Lower leg skin (tissue), 4 donors: ENCODE data around the gene GRK3. TPM values are rescaled to one million over a fixed set of nuclear protein-coding genes. Genes with fewer than 3 reads are reported as not detected.

Source experiments
- DNase-seq, 2 donors: peaks; one replicate each; pipeline ENCODE4 v3.0.0-alpha.2; 2019; ENCODE audit warnings: low spot score in 2 of 2
- H3K4me3 ChIP-seq: fragments of 200-600 bp; sonication (generic); 2 replicates; pipeline ENCODE4 v1.5.1; 2017; ENCODE audit warnings: mild to moderate bottlenecking, low read depth; ENCODE audit not compliant: poor library complexity, severe bottlenecking
- POLR2A ChIP-seq, 2 donors: fragments of 450-650 bp; IDR thresholded peaks; one replicate each; pipeline ENCODE4 v1.6.1; 2016 to 2017; ENCODE audit warnings: antibody characterized with exemption in 2 of 2, mild to moderate bottlenecking in 1 of 2, moderate library complexity in 1 of 2
- WGBS, 2 donors: methylation state at CpG; one replicate each; pipeline ENCODE4 v1.1.5; 2018; 5-methylcytosine and 5-hydroxymethylcytosine counted together
- intact Hi-C: fragments of 100-400 bp; cut with DNase I; formaldehyde crosslinking; loops from one replicate; pipeline ENCODE4 v1.15.0; 2023; ENCODE audit warnings: low total_unique reads
- total RNA-seq, 4 donors: library from RNA; depleted of rRNA; stranded (reverse); fragments of >200 nt; gene quantifications; one replicate each; pipeline ENCODE4 v1.1.0, GENCODE V29; 2016
- TF ChIP-seq, protein P1 (sequence below), 3 donors: fragments of 450-650 bp; IDR thresholded peaks; one replicate each; pipeline ENCODE4 v1.5.1; 2016; ENCODE audit warnings: antibody characterized with exemption in 3 of 3, mild to moderate bottlenecking in 3 of 3, moderate library complexity in 2 of 3

GRK3 gene
- total RNA-seq, 4 donors from 2014 or later = 4.2 to 6.9 (median 5.8) TPM

DNA sequence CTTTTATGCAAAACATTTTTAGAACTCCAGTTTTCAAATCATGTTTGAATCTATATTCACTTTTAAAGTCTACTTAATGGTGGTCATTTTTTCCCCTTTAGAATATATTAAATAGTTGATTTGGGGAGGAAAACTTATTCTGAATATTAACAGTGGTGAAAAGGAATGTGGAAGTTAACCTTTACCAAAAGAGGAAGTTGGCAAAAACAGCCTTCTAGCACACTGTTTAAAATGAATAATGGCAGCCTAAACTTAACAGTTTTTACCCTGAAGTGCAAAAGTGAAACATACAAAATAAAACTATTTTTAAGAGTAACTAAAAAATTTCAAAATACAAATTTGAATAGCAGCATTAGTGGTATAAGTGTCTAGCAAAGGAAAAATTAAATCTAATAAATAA, 86.4 kb downstream of the GRK3 start:
- intact Hi-C loops = no loop called here

DNA sequence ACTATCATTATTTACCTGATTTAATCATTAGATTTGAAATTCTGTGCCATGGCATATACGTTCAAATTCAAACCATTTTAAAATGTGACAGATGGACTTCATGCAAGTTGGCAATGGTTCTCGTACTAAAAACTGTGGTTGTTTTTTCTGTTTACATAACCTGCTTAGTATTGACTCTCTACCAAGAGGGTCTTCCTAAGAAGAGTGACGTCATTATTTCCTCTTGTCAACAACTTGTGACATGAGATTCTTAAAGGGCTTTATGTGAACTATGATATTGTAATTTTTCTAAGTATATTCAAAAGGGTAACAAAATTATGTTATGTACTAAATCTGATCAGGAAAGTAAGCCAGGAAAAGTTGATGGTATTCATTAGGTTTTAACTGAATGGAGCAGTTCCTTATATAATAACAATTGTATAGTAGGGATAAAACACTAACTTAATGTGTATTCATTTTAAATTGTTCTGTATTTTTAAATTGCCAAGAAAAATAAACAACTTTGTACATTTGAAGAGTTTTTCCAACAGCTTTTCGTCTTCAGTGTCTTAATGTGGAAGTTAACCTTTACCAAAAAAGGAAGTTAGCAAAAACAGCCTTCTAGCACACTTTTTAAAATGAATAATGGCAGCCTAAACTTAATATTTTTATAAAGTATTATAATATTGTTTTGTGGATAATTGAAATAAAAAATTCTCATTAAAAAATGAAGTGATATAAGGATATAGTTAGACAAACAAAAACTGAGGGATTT, 87.0 kb downstream of the GRK3 start:
- TF ChIP-seq, protein P1, sequence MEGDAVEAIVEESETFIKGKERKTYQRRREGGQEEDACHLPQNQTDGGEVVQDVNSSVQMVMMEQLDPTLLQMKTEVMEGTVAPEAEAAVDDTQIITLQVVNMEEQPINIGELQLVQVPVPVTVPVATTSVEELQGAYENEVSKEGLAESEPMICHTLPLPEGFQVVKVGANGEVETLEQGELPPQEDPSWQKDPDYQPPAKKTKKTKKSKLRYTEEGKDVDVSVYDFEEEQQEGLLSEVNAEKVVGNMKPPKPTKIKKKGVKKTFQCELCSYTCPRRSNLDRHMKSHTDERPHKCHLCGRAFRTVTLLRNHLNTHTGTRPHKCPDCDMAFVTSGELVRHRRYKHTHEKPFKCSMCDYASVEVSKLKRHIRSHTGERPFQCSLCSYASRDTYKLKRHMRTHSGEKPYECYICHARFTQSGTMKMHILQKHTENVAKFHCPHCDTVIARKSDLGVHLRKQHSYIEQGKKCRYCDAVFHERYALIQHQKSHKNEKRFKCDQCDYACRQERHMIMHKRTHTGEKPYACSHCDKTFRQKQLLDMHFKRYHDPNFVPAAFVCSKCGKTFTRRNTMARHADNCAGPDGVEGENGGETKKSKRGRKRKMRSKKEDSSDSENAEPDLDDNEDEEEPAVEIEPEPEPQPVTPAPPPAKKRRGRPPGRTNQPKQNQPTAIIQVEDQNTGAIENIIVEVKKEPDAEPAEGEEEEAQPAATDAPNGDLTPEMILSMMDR (IDR thresholded peaks at IDR 0.05) = no peak
- no peak for TF ChIP-seq POLR2A (IDR thresholded peaks at IDR 0.05)
- WGBS, 2 donors = 76 to 79% methylated on average over 4 of the region's 4 CpGs
- DNase-seq = no peak

More for the DNA sequence above, 86.4 kb downstream of the GRK3 start:
- no peak overlapping the region for H3K4me3 ChIP-seq
- no peak for DNase-seq
- TF ChIP-seq, protein P1 (IDR thresholded peaks at IDR 0.05) = no peak
- TF ChIP-seq POLR2A (IDR thresholded peaks at IDR 0.05) = no peak

DNA sequence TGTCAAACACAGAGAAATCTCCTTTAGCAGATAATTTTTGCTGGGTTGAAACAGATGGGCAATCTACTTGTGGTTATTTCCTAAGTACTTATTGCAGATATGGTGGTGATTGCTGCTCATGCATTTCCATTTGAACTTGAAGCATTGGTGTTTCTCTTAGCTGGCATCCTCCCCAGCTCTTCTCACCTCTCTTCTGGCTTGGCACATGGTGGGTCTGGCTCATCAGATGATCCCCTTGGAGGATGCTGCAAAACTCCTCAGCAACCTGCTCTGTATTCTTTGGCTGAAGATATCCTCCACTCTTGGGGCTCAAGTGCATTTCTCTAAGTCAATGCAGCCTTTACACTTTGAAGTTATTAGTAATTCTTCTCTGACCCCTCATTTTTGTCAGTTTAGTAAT, 90.2 kb downstream of the GRK3 start:
- intact Hi-C loops = no loop called here
- no peak for DNase-seq
- TF ChIP-seq POLR2A (IDR thresholded peaks at IDR 0.05) = no peak
- TF ChIP-seq, protein P1 (IDR thresholded peaks at IDR 0.05) = no peak
- H3K4me3 ChIP-seq = no peak overlapping the region

More for the DNA sequence above, 87.0 kb downstream of the GRK3 start:
- no peak overlapping the region for H3K4me3 ChIP-seq
- intact Hi-C loops = no loop called here

DNA sequence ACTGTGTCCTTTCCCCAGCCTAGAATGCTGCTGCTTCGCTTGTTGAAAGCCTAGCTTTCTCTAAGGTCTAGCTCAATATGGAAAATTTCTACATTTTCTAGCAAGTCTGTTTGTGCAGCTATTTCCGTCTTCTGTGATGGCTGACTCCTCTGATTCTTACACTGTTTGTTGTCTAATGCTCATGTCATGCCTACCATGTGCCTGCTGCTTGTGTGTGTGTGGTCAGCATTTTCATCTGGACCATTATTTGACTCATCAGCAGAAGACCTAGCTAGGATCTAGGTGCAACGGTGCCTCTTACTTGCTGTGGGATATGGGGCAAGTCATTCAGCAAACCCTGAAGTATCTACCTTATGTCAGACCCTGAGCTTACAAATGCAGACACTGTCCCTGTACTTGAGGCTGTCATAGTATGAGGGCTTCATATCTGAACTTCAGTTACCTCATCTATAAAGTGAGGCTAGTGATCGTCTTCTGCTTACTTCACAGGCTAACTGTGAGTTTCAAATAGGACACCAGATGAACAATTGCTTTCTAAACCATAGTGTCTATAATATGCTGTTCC, 91.0 kb downstream of the GRK3 start:
- intact Hi-C loops = no loop called here
- 88 to 90% methylated on average over 4 of the region's 4 CpGs for WGBS, 2 donors

DNA sequence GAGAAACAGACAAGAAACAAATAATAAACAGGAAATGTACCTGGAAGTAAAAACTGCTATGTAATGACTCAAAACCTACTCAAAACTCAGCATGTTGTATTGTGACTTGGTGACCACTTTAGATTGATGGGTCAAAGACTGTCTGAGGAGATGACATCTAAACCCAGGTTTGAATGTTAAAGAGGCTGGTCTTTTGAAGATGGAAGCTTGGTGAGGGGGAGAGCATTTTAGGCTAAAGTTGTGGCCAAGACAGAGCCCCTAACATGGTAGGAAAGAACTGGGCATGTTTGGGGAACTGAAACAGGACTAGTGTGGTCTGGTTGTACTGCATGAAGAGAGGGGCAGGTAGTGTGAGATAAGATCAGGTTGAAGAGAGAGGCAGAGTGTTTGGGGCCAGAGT, 92.2 kb downstream of the GRK3 start:
- no peak overlapping the region for H3K4me3 ChIP-seq
- DNase-seq = no peak
- intact Hi-C loops = no loop called here
- TF ChIP-seq POLR2A (IDR thresholded peaks at IDR 0.05) = no peak
- TF ChIP-seq, protein P1 (IDR thresholded peaks at IDR 0.05) = no peak

More for the DNA sequence above, 91.0 kb downstream of the GRK3 start:
- H3K4me3 ChIP-seq = no peak overlapping the region
- no peak for TF ChIP-seq POLR2A (IDR thresholded peaks at IDR 0.05)
- TF ChIP-seq, protein P1 (IDR thresholded peaks at IDR 0.05) = no peak
- no peak for DNase-seq
